Activated CD4-positive, alpha-beta T cell treated with anti-CD3 and anti-CD28 coated beads, Interleukin-2, amount 50 U/mL, for 16 hours (primary cell): Measurements from ENCODE around the gene NOTCH2NLA.
"Not testable (repeated sequence)": the region's sequence is repeated elsewhere in the genome, so short reads cannot be mapped to it uniquely, and the experiment has no call there.

Experiments used
- DNase-seq: peaks from one replicate; pipeline ENCODE4 v3.0.0-alpha.2; 2020

NOTCH2NLA gene

DNA sequence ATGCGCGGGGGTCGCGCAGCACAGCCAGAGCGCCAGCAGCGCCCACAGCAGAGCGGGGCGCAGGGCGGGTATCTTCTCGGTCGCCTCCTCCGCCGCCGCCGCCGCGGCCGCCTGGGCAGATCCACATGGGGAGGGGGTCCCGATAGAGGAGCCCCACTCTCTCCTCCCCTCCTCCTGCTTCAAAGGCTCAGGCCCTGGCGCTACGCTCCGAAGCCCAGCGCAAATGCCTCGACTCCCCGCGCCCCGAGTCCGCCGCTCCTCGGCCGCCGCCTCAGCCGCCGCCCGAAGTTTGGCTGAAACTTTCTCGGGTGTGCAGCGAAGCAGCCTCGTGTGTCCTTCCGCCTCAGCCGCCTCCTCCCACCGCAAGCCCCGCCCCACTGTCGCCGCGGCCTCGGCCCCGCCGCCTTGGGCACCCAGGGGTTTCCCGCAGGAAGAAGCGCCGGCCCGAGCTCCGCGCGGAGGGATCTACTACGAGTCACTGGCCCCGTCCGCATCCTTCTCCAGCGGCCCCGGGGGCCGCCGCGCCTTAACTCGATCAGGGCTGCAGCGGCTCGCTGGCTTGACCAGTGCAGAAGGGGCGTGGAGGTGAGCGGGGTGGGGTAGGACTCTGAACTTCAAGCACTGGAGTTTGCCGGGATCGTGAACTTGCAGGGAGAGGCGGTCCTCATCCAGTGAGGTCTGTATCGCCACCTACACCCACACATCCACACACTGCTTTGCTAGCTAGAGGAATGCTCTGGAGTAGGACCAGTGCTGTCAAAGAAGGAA lies at the start of gene NOTCH2NLA:
Gene NOTCH2NLA, minus strand, starts transcription at position 312 of the 768 bp plus-strand sequence. CDS start 39,684 bp downstream, outside the sequence.
- peak; percentile 7 for DNase-seq

DNA sequence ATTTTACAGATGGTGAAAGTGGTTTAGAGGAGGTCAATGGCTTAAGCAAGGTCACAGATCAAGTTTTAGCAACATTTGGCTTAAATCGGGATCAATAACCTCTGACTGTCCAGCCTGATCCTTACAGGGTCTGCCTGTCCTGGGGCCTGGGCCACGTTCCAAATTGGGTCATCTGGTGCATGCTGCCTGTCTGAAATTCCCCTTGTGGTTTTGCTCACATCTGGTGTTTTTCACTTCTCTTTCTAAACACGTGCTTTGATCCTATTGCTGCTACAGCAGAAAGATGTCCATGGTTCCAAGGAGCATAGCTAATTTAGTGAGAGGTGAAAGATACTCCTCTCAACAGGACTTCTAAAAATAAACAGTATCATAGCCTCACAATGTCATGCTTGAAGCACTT lies 49.5 kb upstream of the NOTCH2NLA start:
- not testable (repeated sequence) for DNase-seq

DNA sequence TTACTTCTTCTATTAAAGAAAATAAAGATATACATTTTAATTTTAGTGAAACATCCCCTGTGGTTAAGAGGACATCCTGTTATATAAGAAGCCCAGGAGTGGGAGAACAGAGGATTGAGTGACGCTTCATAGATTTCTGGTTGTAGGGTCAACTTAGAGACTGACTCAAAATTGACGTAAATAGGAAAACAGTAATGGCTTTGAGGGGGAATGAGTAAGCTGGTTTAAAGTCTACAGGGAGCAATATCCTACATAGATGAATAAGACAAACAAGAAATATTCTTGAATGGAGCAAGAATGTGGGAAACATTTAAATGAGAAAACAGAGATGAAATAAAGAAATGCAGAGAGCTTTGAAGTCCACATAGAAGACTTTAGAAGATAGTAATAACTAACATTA lies 48.3 kb upstream of the NOTCH2NLA start:
- DNase-seq: not testable (repeated sequence)

DNA sequence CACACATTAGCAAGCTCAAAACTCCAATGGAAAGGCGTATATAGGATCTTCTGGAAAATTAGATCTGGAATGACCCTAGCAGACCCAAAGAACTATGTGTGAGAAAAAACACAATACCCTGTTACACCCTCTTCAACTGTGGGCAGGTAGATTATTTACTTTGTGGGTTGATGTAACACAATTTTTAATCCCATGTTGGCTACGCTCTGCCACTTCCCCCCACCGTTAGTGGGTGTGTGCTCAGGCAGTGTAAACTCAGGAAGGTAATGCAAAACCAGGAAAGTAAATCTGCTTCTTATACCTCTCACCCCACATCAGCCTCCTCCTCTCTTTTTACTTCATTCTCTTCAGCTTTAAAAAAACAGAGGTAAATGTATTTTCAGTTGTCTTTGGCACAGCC lies 45.3 kb upstream of the NOTCH2NLA start:
- DNase-seq: not testable (repeated sequence)

DNA sequence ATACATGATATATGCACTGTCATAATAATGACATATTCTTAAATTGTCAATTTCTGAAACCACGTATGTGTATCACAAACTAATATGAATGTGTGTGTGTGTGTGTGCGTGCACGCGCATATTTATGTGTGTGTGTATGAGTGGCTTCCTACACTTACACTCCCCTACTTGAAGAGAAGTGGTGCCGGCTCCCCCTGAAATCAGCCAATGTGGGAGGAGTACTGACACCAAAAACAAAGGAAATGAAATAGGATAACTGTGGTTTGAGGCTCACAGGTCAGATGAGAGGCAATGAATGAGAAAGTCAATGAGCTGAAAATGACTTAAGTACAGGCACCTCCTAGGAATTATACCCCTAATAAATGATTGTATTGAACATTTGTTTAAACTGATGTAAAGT lies 44.4 kb upstream of the NOTCH2NLA start:
- DNase-seq: not testable (repeated sequence)

DNA sequence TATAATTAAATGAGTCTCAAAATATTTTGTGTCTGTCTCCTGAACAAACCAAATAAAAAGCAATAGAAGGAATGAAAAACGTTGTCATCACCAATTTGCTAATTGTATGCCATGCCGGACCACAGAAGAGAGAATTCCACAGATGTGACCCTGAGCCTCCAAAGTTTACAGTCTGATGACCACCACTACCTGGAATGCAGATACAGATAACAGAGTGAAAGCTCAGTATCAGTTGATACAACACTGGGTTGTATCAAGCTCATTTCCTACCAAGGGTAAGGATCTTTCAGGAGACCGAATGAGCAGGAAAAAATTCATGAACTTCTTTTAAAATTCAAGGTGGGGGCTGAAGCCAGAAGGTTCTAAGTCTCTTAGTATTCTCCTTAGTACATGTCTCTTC lies 43.9 kb upstream of the NOTCH2NLA start:
- DNase-seq: not testable (repeated sequence)

DNA sequence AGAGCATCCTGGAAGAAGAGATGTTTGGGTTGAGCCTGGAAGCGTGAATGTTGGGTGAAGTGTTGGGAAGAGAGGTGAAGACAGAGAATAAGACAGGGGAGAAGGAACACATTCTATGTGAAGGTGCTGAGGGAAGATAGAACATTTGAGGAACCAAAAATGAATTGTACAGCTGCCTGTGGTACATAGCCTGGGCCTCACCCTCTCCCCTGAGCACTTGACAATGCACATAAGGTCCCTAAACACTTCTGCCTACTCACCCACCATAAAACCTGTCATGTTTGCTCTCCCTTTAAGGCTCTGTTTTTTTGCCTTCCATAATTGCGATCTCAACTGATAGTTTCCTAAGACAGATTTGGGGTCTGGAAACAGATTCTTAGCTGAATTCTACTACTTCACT lies 43.2 kb upstream of the NOTCH2NLA start:
- not testable (repeated sequence) for DNase-seq

DNA sequence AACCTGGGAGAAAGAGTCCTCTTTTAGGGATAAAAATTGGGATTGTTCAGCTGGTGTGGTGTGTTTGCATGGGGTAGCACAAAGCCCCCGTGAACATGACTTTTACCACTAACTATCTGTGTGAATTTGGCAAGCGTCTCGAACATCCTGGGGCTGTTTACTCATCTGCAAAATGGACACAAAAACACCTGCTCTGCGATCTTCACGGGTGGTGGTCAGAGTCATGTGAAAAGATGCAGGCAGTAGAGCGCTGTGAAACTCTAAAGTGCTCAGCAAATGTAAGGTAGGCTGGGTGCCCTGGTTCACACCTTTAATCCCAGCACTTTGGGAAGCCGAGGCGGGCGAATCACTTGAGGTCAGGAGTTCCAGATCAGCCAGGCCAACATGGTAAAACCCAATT lies 41.3 kb upstream of the NOTCH2NLA start:
- not testable (repeated sequence) for DNase-seq

DNA sequence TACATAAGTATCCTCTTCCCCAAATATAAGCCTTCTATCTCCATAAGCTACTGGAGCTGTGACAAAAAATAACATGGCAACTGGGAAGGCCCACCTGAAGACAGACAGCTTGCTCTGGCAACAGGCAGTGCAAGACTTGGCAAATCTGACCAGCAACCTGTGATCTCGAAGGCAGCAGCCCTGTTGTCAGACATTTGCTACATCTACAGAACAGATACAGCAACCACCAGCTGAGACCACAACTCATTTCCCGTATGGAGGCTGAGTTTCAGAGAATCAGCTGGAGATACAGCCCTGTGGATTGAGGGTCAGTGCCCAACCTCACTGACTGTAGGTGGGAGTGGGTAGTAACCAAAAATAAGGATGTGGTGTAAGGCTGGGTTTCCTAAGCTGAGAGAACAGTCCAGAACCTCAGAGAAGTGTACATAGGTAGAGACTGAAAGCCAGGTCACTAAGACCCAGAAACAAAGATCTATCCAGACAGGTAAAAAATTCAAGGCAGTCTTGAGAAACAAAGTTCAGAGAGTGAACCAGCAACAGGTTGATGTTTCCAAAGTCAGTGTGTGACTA lies 37.4 kb upstream of the NOTCH2NLA start:
- DNase-seq: not testable (repeated sequence)

DNA sequence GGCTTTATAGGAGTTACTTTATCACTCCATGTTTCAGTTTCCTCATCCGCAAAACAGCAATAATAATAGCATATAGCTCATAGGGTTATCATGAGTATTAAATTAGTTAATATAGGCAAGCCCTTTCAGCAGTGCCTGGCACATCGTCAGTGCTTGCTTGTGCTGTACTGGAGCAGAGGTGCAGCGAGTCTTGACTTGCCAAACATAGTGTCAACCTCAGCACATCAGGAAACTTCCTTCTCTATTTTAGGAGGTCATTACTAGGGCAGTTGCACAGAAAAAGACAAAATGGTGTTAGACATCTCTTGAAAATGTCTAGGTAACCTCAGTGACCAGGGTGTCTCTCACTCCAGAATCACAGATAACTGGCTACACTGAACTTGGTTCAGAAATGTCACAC lies 35.9 kb upstream of the NOTCH2NLA start:
- DNase-seq: not testable (repeated sequence)

DNA sequence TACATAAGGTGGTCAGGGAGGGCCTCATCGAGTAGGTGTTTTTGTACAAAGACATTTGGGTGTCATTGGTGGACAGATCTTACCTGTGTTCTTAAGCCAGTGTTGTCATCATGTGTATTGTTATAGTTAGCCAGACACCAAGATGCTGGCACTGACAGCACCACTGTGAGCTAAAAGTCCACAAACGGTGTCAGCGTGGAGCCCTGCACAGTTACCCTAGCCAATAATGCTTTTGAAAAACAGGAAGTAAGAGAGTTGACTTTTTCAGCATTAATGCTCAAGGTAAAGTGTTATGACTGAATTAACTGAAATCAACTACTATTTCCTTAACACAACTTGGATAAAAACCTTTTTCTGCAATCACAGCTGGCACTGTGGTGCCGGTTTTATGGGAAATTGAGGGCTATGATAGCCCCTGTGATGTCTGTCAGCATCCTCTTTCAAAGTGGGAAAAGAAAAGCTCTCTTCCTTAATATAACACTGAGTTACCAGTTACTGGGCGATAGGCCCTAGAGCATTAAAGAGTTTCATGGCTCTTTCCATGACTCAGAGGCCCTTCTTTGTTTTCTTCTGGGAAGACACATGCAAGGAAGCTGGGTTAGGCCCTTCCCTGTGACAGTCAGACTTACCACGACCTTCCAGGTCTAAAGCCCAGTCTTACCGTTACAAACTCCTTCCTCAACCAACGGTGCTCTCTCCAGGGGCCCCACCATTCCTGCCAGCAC lies 31.3 kb upstream of the NOTCH2NLA start:
- not testable (repeated sequence) for DNase-seq

DNA sequence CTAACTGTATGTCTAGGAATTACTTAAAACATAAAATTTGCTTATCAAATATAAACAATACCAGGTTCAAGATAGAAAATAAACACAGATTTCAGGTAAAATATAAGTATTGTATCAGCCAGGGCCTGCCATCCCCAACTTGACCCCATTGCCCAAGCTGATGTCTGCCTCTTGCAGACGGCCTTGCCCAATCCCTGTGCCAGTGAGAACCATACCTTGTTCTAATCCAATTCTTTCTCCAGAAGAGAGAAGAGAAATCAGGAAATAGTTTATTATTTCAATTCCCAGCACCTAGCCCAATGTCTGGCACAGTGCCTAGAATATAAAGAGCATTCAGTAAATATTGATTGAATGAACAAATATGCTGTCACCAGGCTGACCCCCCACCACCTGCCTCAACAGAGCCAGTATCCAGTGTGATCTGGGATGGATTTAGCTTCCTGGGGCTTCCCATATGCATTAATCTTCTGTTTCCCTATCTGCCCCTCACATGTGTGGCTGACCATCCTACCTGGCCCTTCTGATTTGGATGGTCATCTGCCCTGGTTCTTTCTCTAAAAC lies 29.3 kb upstream of the NOTCH2NLA start:
- DNase-seq: not testable (repeated sequence)

DNA sequence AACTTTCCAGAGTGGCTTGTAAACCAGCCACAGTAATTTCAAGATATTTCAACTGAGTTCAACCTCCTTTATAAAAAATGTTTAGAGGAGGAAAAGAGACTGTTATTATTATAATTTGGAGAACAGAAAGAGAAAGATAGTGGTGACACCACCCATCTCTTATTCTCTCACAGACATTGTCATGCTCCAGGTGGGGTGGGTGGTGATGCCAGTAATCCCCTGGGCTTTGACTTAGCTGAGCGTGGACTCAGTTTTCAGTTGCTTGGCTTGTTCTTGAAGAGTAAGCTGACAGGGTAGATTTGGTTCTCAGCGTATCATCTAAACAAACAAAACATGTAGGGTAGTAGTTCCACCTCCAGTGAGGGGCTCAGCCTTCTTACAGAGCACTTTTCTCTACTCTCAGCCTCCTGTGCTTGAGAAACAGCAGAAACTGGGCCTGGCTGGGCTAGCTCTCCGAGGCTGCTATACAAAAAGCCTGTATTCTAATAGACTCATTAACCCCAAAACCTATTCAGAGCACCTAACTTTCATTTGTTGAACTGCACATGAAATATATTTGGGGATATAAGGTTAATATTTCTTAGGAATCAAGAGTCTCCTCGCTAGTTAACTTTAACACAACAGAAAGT lies 25.9 kb upstream of the NOTCH2NLA start:
- DNase-seq: not testable (repeated sequence)

DNA sequence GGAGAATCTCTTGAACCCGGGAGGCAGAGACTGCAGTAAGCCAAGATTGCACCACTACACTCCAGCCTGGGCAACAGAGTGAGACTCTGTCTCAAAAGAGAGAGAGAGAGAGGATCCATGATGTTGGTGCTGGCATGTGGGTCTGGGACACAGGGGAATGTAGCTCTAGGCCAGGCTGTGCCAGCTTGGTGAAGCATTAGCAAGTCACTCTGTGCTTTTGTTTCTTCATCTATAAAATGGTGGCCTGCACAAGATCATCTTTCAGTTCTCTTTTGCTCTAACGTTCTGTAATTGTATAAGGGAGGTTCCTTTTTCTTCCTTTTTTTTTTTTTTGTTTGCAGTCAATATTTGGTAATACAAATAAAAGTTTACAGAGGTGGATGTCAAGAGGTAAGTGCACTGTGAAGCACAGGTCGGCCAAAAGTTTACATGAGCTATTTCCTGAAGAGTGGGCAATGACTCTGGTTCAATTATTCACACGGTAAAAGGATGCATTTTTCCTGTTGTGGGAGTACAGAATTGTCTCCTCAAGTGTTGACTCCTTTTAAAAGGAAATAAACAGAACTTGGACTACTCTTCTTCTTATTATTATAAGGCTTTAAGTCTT lies 24.5 kb upstream of the NOTCH2NLA start:
- not testable (repeated sequence) for DNase-seq

DNA sequence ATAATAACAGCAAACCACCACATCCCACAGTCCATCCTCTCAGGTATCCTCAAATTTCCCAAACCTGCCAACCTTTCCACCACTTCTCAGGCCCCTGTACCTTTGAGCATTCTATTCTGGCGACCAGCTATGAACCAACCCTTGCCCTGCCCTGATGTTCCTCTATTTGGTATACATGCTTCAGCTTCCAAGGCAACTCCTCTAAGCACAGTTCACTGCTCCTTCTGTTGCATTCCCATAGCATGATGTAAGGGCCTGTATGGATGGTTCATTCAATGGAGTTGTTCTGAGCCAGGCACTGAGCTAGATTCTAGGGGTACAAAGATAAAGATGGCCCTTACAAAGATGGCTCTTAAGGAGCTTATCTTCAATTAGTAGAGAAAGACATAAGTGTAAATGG lies 22.7 kb upstream of the NOTCH2NLA start:
- not testable (repeated sequence) for DNase-seq

DNA sequence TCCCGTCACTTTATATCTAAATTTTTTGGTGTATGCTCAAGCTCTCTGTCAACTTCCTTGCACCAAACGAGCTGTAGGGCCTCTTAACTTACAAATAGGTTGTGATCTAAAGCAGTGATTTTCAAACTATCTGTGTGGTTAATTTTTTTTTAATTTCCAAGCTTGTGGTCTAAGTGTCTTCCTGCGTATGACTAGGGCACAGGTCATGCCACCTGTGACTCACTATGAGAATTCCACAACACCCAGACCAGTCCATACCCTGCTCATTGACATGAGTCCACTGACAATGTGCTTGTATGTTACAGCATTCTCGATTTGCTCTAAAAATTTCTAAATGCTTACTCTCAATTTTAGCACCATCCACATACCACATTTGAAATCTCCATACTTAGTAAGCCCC lies 19.8 kb upstream of the NOTCH2NLA start:
- peak; percentile 0 for DNase-seq

DNA sequence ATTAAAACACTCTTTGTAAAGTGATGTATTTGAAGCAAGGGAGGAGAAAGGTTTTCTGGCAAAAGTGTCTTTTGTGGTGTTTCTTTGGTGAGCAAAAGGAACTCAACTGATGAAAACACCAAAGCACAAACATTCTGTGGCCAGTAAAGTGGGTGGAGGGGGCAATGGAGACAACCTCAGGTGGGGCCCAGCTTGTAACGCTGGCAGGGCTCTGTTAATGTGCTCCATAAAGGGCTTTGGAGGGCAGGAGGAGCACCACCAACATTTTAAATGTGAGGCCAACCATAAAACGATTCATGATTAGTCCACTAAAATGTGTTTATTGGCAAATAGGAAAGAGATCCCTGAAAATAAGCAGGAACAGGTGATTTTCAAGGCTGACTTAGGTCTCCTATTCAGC lies 7.8 kb upstream of the NOTCH2NLA start:
- DNase-seq: not testable (repeated sequence)

DNA sequence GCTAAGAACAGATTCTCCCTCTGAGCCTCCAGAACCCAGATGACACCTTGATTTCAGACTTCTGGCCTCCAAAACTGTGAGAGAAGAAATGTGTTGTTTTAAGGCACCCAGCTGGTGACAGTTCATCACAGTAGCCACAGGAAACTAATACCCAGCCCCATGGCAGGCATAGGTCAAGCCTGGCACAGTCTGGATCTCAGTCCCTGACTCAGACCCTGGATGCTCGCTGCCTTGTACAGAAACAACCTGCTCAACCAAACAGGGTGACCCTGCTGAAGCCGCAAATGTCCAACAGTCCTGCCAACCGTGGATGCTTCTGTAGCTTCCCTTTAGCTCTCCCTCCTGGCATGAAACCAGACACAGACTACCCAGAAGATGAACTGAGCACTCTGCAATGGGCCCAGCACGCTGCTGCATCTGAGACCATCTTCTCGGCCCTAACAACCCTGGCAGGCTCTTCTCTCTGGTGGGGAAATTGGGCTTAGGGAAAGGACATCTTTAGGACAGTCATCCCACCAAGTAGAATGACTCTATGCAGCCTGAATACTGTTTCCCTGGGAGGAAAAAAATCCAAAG lies 7.3 kb upstream of the NOTCH2NLA start:
- DNase-seq: not testable (repeated sequence)

DNA sequence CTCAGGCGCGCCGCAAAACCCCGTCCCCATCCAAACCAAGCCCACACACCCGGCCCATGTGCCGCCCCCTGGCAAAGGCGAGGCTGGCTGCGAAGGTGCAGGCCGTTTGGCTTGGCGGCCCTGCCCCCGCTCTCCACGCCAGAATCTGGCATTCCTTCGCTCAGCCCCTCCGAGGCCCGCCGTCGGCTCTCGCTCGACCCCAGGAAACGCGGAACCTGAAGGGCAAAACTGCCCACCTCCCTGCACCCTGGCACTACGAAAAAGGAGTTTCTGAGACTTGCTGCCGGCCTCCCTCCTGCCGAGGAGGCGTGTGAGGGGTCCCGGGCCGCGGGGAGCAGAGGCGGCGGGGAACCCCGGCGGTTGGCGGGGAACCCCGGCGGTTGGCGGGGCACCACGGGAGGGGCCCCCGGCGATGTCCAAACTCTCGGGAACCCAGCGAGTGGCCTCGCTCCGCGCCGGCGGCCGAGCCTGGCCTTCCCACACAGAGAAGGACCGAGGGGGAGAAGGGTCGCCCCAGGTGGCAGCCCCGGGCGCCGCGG lies 608 bp downstream of the NOTCH2NLA start:
- DNase-seq: not testable (repeated sequence)

DNA sequence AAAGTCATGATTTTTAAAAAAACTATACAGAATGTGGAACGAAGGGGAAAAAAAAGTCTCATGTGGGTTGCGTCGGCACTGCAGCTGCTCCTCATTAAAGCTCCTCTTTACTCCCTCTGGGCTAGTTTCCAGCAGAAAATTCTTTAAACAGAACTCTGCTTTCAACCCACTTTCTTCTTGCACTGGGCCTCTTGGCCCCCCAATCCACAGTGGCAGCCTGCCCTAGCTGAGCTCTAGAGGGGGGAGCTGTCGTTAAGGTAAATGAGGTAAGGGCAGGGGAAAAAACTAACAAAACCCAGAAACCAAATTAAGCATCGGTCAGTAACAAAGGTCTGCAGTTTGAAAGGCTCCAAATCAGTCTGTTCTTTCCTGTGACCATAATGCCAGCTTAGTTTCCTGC lies 54.3 kb downstream of the NOTCH2NLA start:
- DNase-seq: not testable (repeated sequence)

DNA sequence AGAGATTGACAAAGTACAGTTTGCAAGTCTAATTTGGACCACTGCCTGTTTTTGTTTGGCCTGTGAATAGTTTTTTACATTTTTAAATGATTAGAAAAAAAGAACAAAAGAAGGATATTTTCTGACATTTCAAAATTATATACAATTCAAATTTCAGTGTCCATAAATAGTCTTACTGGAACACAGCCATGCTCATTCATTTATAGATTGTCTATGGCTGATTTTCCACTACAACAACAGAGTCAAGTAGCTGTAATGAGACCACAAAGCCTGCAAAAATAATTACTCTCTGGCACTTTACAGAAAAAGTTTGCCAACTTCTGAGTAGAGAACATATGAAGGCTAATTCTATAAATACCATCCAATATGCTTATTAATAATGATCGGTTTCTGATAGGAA lies 61.1 kb downstream of the NOTCH2NLA start:
- not testable (repeated sequence) for DNase-seq

DNA sequence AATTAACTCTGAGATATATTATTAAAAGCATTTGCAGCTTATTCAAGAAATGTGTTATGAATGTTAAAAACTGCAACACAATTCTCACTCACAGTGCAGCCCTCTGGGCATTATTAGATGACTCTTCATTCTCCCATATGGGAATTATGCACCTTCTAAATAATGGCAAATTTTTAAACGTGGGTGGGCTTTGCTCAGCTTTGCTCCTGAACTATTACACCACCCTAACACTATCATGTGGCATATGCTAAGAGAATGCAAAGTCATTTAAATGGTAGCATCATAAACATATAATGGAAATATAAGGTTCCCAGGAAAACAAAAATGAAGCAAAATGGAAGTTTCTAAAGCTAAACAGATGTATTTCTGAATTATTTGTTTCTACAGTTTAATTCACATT lies 61.5 kb downstream of the NOTCH2NLA start:
- DNase-seq: not testable (repeated sequence)
